Endodermal cell (in vitro differentiated cells): ENCODE measurements around the gene PTPRU. TPM values are rescaled to one million over a fixed set of nuclear protein-coding genes. Genes with fewer than 3 reads are reported as not detected.

Experiments used
- DNase-seq: peaks from one replicate; pipeline ENCODE4 v3.0.0-alpha.2; 2017
- H3K27ac ChIP-seq: 2 replicates; pipeline ENCODE4 v1.5.1; 2013; ENCODE audit warnings: mild to moderate bottlenecking, low read depth, low read length, moderate library complexity
- H3K27me3 ChIP-seq: 2 replicates; pipeline ENCODE4 v1.6.1; 2013; ENCODE audit warnings: mild to moderate bottlenecking, low read length, moderate library complexity; ENCODE audit not compliant: insufficient read depth, control insufficient read depth, poor library complexity, severe bottlenecking
- H3K36me3 ChIP-seq: 2 replicates; pipeline ENCODE4 v1.7.0; 2013; ENCODE audit warnings: mild to moderate bottlenecking, low read length, moderate library complexity; ENCODE audit not compliant: control insufficient read depth, insufficient read depth
- H3K4me1 ChIP-seq: one replicate; pipeline ENCODE4 v1.7.0; 2013; ENCODE audit warnings: low read length; ENCODE audit not compliant: control insufficient read depth, insufficient read depth
- H3K4me3 ChIP-seq: 2 replicates; pipeline ENCODE4 v1.5.1; 2013; ENCODE audit warnings: mild to moderate bottlenecking, low read length, moderate library complexity
- H3K9ac ChIP-seq: 2 replicates; pipeline ENCODE4 v1.6.1; 2013; ENCODE audit warnings: mild to moderate bottlenecking, low read length, moderate library complexity; ENCODE audit not compliant: poor library complexity, severe bottlenecking; ENCODE audit errors: extremely low read depth
- H3K9me3 ChIP-seq: 2 replicates; pipeline ENCODE4 v1.6.1; 2013; ENCODE audit warnings: mild to moderate bottlenecking, low read length, moderate library complexity; ENCODE audit not compliant: control insufficient read depth
- H3K27ac Mint-ChIP-seq: 2 replicates; pipeline ENCODE4 v1.8.0; 2020; ENCODE audit warnings: mixed read lengths
- H3K27me3 Mint-ChIP-seq: 2 replicates; pipeline ENCODE4 v1.8.0; 2021; ENCODE audit warnings: mild to moderate bottlenecking, mixed read lengths; ENCODE audit not compliant: insufficient read depth
- H3K36me3 Mint-ChIP-seq: 2 replicates; pipeline ENCODE4 v1.8.0; 2020; ENCODE audit warnings: low read depth, mixed read lengths
- H3K4me1 Mint-ChIP-seq: 2 replicates; pipeline ENCODE4 v1.8.0; 2020; ENCODE audit warnings: mixed read lengths
- H3K4me3 Mint-ChIP-seq: 2 replicates; pipeline ENCODE4 v1.8.0; 2020; ENCODE audit warnings: mild to moderate bottlenecking, moderate library complexity, mixed read lengths
- H3K9me3 Mint-ChIP-seq: 2 replicates; pipeline ENCODE4 v1.8.0; 2020; ENCODE audit warnings: mild to moderate bottlenecking, mixed read lengths
- WGBS, 2 experiments: methylation state at CpG; one replicate each; pipeline versions ENCODE4 v1.1.5 to v1.1.7; 2013; ENCODE audit warnings: missing lambda C conversion rate in 2 of 2, mixed read lengths in 1 of 2; ENCODE audit not compliant: insufficient coverage in 1 of 2, insufficient read length in 1 of 2; 5-methylcytosine and 5-hydroxymethylcytosine counted together
- total RNA-seq, 2 donors: library from RNA; stranded (reverse); fragmentation: NEBNext Ultra II Directional in 1 of 2; extraction: Animal tissue kit (Norgen Biotek cat#: 25700) in 1 of 2; gene quantifications; 2 replicates in 1 of 2; 3 replicates in 1 of 2; pipeline ENCODE4 v1.2.1, GENCODE V29; 2021
- TF ChIP-seq, protein P1 (sequence below): fragments of 200-600 bp; sonication (generic); conservative IDR thresholded peaks from 2 replicates; pipeline ENCODE4 v1.5.0; 2021; ENCODE audit warnings: antibody characterized with exemption, mild to moderate bottlenecking

Gene PTPRU
- total RNA-seq, 2 donors from 2014 or later: 49.8 to 73.1 TPM

DNA sequence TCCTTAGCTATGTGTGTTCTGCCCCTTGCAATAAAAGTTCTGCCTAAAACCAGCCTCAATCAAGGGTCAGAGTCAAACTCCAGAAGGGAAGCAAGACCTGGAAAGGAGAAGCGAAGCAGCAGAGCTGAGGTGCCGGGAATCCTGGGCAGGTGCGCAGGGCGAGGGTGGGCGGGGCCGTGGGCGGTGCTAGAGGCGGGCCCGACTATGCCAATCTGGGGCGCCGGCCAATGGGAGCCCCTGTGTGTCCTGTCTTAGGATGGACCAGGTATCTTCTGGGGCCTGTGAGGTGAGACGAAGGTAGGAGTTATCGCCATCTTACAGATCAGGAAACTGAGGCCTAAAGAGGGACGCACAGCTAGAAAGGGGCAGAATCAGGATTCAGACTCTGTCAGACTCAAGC lies 120.3 kb downstream of the PTPRU start:
- DNase-seq: peak; percentile 85
- no peak overlapping the region for H3K4me3 Mint-ChIP-seq
- Histone ChIP-seq H3K4me1 (no peaks in the 10 kb centered on the region), H3K4me3 (no peak overlapping the region), H3K27me3 (peaks cover 12% of the 10 kb centered on the region), H3K9me3 (no peaks in the 10 kb centered on the region), H3K27ac (no peak overlapping the region), H3K9ac (no peak overlapping the region), H3K36me3 (no peaks in the 10 kb centered on the region)
- H3K27ac Mint-ChIP-seq: no peak overlapping the region
- H3K36me3 Mint-ChIP-seq: no peaks in the 10 kb centered on the region
- H3K27me3 Mint-ChIP-seq: peaks cover 20% of the 10 kb centered on the region
- 79 to 95% methylated on average over 3 to 14 of the region's 14 CpGs for WGBS, 2 experiments
- no peaks in the 10 kb centered on the region for H3K9me3 Mint-ChIP-seq
- TF ChIP-seq, protein P1, sequence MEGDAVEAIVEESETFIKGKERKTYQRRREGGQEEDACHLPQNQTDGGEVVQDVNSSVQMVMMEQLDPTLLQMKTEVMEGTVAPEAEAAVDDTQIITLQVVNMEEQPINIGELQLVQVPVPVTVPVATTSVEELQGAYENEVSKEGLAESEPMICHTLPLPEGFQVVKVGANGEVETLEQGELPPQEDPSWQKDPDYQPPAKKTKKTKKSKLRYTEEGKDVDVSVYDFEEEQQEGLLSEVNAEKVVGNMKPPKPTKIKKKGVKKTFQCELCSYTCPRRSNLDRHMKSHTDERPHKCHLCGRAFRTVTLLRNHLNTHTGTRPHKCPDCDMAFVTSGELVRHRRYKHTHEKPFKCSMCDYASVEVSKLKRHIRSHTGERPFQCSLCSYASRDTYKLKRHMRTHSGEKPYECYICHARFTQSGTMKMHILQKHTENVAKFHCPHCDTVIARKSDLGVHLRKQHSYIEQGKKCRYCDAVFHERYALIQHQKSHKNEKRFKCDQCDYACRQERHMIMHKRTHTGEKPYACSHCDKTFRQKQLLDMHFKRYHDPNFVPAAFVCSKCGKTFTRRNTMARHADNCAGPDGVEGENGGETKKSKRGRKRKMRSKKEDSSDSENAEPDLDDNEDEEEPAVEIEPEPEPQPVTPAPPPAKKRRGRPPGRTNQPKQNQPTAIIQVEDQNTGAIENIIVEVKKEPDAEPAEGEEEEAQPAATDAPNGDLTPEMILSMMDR: no peak
- H3K4me1 Mint-ChIP-seq: peaks cover 9% of the 10 kb centered on the region

DNA sequence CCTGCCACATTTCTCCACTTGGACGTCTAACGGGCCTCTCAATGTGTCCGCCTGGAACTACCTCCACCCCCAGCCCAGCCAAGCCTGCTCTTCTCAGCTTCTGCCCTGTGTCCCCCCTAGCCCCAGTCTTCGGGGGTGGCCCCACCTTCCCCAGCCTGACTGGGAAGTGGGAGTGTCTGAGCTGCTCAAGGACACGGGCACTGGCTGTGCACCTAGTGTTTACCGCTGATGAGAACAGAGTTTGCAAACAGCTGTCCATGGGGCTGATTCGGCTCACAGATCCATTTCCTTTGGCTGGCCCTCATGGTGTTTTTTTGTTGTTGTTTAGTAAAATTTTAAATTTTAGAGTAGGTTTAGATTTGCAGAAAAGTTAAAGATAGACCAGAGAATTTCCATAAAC lies 121.1 kb downstream of the PTPRU start:
- Mint-ChIP-seq H3K9me3 (no peaks in the 10 kb centered on the region), H3K4me3 (no peak overlapping the region), H3K27ac (no peak overlapping the region), H3K4me1 (peaks cover 9% of the 10 kb centered on the region), H3K27me3 (peaks cover 12% of the 10 kb centered on the region), H3K36me3 (no peaks in the 10 kb centered on the region)
- no peak overlapping the region for H3K27ac ChIP-seq
- TF ChIP-seq, protein P1: no peak
- H3K4me3 ChIP-seq: no peak overlapping the region
- H3K27me3 ChIP-seq: peaks cover 9% of the 10 kb centered on the region
- 79 to 96% methylated on average over 3 to 7 of the region's 7 CpGs for WGBS, 2 experiments
- H3K4me1 ChIP-seq: no peaks in the 10 kb centered on the region
- no peaks in the 10 kb centered on the region for H3K36me3 ChIP-seq
- H3K9ac ChIP-seq: no peak overlapping the region
- H3K9me3 ChIP-seq: no peaks in the 10 kb centered on the region
- peak; percentile 31 for DNase-seq

DNA sequence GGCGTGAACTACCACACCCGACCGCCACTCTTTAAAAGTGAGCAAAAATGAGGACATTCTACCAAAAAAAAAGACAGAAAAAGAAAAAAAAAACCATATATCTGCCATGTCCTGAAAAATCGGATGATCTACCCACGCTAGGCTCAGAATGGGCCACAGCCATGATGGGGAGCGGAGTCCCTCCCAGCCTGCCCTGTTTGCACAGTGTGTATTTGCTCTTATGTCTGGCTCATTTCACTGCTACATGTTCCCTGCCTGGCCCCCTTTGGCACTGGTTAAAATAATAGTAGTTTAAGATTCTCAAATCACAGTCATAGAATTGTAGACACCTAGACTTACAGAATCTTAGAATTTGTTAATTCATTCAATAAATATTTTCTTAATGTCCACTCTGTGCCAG lies 121.9 kb downstream of the PTPRU start:
- no peaks in the 10 kb centered on the region for H3K9me3 Mint-ChIP-seq
- TF ChIP-seq, protein P1: no peak
- Histone ChIP-seq H3K27me3 (peaks cover 7% of the 10 kb centered on the region), H3K9ac (no peak overlapping the region), H3K27ac (no peak overlapping the region), H3K4me3 (no peak overlapping the region), H3K36me3 (no peaks in the 10 kb centered on the region), H3K9me3 (no peaks in the 10 kb centered on the region), H3K4me1 (no peaks in the 10 kb centered on the region)
- no peak overlapping the region for H3K27ac Mint-ChIP-seq
- H3K36me3 Mint-ChIP-seq: no peaks in the 10 kb centered on the region
- peaks cover 9% of the 10 kb centered on the region for H3K4me1 Mint-ChIP-seq
- 97 to 100% methylated on average over 1 to 6 of the region's 6 CpGs for WGBS, 2 experiments
- H3K4me3 Mint-ChIP-seq: no peak overlapping the region
- peak; percentile 4 for DNase-seq
- peaks cover 8% of the 10 kb centered on the region for H3K27me3 Mint-ChIP-seq
